GM18951 (cell line): ENCODE data around the gene THADA.

Experiments used
- POLR2A ChIP-seq: IDR thresholded peaks from 4 replicates; pipeline ENCODE4 v1.6.1; 2011; ENCODE audit warnings: mild to moderate bottlenecking; ENCODE audit not compliant: insufficient read length, insufficient read depth; ENCODE audit errors: extremely low read depth
- in situ Hi-C: fragments of 300-500 bp; cut with MboI; formaldehyde crosslinking; loops from one replicate; pipeline ENCODE4 v1.12.0; 2022; ENCODE audit warnings: low sequenced_read_pairs, mixed read lengths, inconsistent platforms; ENCODE audit not compliant: unreplicated experiment

Gene THADA

GRCh38 chr2:43361286-43361685 is 234.6 kb downstream of the THADA start:
- in situ Hi-C loops: no loop called here
- no peak for TF ChIP-seq POLR2A

GRCh38 chr2:43360137-43360536 is 235.7 kb downstream of the THADA start:
- in situ Hi-C loops: no loop called here
- TF ChIP-seq POLR2A: no peak

- TF ChIP-seq POLR2A: no peak
- in situ Hi-C loops: no loop called here
These were observed 237.2 kb downstream of the THADA start for GRCh38 chr2:43358410-43359201.

GRCh38 chr2:43356774-43357173 is 239.1 kb downstream of the THADA start:
- in situ Hi-C loops: no loop called here
- no peak for TF ChIP-seq POLR2A

- TF ChIP-seq POLR2A: no peak
- in situ Hi-C loops: no loop called here
These were observed 240.4 kb downstream of the THADA start for GRCh38 chr2:43355399-43355798.

GRCh38 chr2:43349904-43350303 is 245.9 kb downstream of the THADA start:
- in situ Hi-C loops: no loop called here

GRCh38 chr2:43348908-43349661 is 246.8 kb downstream of the THADA start:
- TF ChIP-seq POLR2A: no peak
- in situ Hi-C loops: no loop called here

More at GRCh38 chr2:43349904-43350303, 245.9 kb downstream of the THADA start:
- no peak for TF ChIP-seq POLR2A

- in situ Hi-C loops: no loop called here
- no peak for TF ChIP-seq POLR2A
These were observed 248.1 kb downstream of the THADA start for GRCh38 chr2:43347746-43348145.

GRCh38 chr2:43346602-43347567 is 249.0 kb downstream of the THADA start:
- in situ Hi-C loops: no loop called here
- no peak for TF ChIP-seq POLR2A

- TF ChIP-seq POLR2A: no peak
- in situ Hi-C loops: no loop called here
These were observed 250.0 kb downstream of the THADA start for GRCh38 chr2:43345872-43346271.

- no peak for TF ChIP-seq POLR2A
- in situ Hi-C loops: no loop called here
These were observed 250.4 kb downstream of the THADA start for GRCh38 chr2:43345391-43345813.

- in situ Hi-C loops: no loop called here
- TF ChIP-seq POLR2A: no peak
These were observed 250.9 kb downstream of the THADA start for GRCh38 chr2:43344868-43345373.
